Natural killer cell (primary cell): ENCODE measurements around the gene YWHAE. TPM values are rescaled to one million over a fixed set of nuclear protein-coding genes. Genes with fewer than 3 reads are reported as not detected.

Source experiments
- ATAC-seq, 3 donors: fragments of 150-1000 bp in 2 of 3; fragments of 200-7000 bp in 1 of 3; cut with Tn5 transposase; 1 replicate in 1 of 3; 2 replicates in 2 of 3; pipeline ENCODE4 v1.10.0; 2021; ENCODE audit warnings: mild to moderate bottlenecking in 2 of 3, moderate library complexity in 2 of 3
- DNase-seq, 2 donors: peaks; one replicate each; pipeline versions ENCODE4 v3.0.0 to v3.0.0-alpha.2; 2013 to 2021; ENCODE audit warnings: mixed read lengths in 1 of 2
- H3K27ac ChIP-seq: one replicate; pipeline ENCODE4 v1.5.1; 2013; ENCODE audit warnings: mild to moderate bottlenecking, low read length
- H3K27me3 ChIP-seq: one replicate; pipeline ENCODE4 v1.6.1; 2013; ENCODE audit warnings: low read length; ENCODE audit not compliant: control insufficient read depth, insufficient read depth
- H3K36me3 ChIP-seq: one replicate; pipeline ENCODE4 v1.6.1; 2013; ENCODE audit warnings: low read length; ENCODE audit not compliant: control insufficient read depth, insufficient read depth
- H3K4me1 ChIP-seq: one replicate; pipeline ENCODE4 v1.6.1; 2013; ENCODE audit warnings: low read length; ENCODE audit not compliant: control insufficient read depth, insufficient read depth
- H3K4me3 ChIP-seq: one replicate; pipeline ENCODE4 v1.5.1; 2013; ENCODE audit warnings: low read length
- H3K9me3 ChIP-seq: one replicate; pipeline ENCODE4 v1.6.1; 2013; ENCODE audit warnings: low read length; ENCODE audit not compliant: control insufficient read depth, insufficient read depth
- H3K27ac Mint-ChIP-seq, 2 donors: one replicate each; pipeline ENCODE4 v1.8.0; 2022; ENCODE audit warnings: mild to moderate bottlenecking in 2 of 2, mixed read lengths in 2 of 2, moderate library complexity in 1 of 2
- H3K27me3 Mint-ChIP-seq, 2 donors: one replicate each; pipeline ENCODE4 v1.8.0; 2022; ENCODE audit warnings: low read depth in 2 of 2, mixed read lengths in 2 of 2
- H3K36me3 Mint-ChIP-seq: one replicate; pipeline ENCODE4 v1.8.0; 2022; ENCODE audit warnings: mixed read lengths
- H3K4me1 Mint-ChIP-seq, 2 donors: one replicate each; pipeline ENCODE4 v1.8.0; 2022; ENCODE audit warnings: mixed read lengths in 2 of 2
- H3K4me3 Mint-ChIP-seq: one replicate; pipeline ENCODE4 v1.8.0; 2022; ENCODE audit warnings: mild to moderate bottlenecking, moderate library complexity, mixed read lengths
- H3K9me3 Mint-ChIP-seq, 2 donors: one replicate each; pipeline ENCODE4 v1.8.0; 2022; ENCODE audit warnings: mixed read lengths in 2 of 2
- CTCF ChIP-seq: fragments of 200-600 bp; IDR thresholded peaks from one replicate; pipeline ENCODE4 v1.8.0; 2022; ENCODE audit warnings: antibody characterized with exemption
- WGBS: methylation state at CpG from one replicate; pipeline ENCODE4 v1.1.7; 2013; ENCODE audit warnings: missing lambda C conversion rate; ENCODE audit not compliant: insufficient coverage; 5-methylcytosine and 5-hydroxymethylcytosine counted together
- intact Hi-C: fragments of 100-400 bp; cut with micrococcal nuclease; formaldehyde crosslinking; loops from one replicate; pipeline ENCODE4 v1.14.2; 2022
- total RNA-seq, 4 donors: library from RNA; stranded (reverse); fragments of 120-200 nt in 1 of 4; gene quantifications; one replicate each; pipeline versions ENCODE4 v1.2.3 to v1.2.4, GENCODE V29; 2013 to 2022

YWHAE gene
- total RNA-seq, 3 donors from 2014 or later (not counting 1 experiment from before 2014, with no cell fraction given), result 116 to 134 (median 132) TPM

DNA sequence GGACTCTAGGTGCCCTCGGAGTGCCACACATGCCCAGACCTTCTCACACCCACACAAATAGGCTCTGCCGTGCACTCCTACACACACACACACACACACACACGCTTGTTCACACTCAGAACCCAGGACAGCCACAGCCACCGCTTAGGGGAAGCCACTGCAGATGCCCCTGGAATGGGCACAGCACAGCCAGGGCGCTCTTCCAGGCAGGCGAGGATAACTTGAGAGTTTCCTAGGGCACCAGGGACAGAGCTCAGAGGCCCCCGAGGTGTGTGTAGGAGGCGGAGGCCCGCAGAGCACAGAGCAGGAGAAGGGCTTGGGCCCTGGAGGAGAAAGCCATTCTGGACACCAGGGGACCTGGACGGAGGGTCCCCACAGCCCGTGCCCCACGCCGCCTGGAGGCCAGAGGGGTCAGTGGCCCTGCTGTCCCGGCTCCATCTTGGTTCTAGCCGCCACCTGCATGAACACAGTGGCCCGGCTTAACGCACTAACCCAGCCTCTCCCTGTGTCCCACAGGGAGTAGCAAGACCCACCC lies 99.6 kb downstream of the YWHAE start:
- Histone ChIP-seq H3K4me3 (no peak overlapping the region), H3K9me3 (no peaks in the 10 kb centered on the region), H3K36me3 (no peaks in the 10 kb centered on the region), H3K27me3 (peaks cover 10% of the 10 kb centered on the region), H3K4me1 (peaks cover 31% of the 10 kb centered on the region), H3K27ac (no peak overlapping the region)
- WGBS, result 82% methylated on average over 17 of the region's 17 CpGs
- DNase-seq (no peak), ATAC-seq (no peak)
- peaks cover 0 to 9% of the 10 kb centered on the region in 2 donors for H3K27me3 Mint-ChIP-seq
- H3K9me3 Mint-ChIP-seq, result no peaks in the 10 kb centered on the region
- no peak for TF ChIP-seq CTCF
- no peak overlapping the region for H3K4me3 Mint-ChIP-seq
- intact Hi-C loops, result no loop called here
- H3K4me1 Mint-ChIP-seq, result peaks cover 7 to 40% of the 10 kb centered on the region in 2 donors
- no peaks in the 10 kb centered on the region for H3K36me3 Mint-ChIP-seq
- H3K27ac Mint-ChIP-seq, result no peak overlapping the region

DNA sequence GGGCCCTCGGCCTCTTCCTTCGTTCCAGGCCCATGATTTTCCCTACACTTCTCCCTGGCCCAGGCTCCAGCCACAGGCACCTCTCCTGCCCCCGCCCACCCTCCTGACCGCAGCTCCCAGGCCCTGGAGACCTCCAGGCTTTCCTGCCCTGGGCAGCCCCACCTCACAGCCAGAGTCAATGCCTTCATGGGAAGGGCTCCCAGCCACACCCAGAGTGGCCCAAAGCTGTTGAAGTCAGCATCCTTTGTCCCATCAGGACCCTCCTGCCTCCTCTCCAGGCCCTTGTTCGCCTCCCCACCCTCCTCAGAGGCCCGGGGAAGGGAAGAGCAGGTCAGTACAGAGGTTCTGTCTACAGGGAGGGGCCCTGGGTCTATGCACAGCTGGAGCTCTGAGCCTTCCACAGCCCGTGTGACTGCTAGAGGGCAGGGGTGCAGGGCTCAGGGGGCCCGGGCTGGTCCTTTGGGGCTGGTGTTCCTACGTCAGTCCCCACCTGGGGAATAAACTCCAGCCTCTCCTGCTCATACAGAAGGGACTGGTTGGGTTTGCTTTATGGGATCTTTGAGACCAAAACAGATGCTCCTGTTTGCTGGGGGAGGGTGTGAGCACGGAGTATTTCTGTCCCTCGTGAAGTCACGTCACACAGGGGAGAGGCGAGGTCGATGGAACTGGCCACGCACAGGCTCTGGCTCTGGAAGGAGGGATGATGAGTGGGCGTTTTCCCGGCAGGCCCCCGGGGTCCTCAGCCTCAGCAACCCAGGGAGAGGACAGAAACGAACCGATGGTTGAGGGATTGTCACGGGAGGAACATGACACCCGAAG lies 100.3 kb downstream of the YWHAE start:
- intact Hi-C loops, result loop anchor here (5.0 kb wide), 1 partner anchor 97 kb away; no protein-coding TSS in a partner anchor
- H3K9me3 Mint-ChIP-seq, result no peaks in the 10 kb centered on the region
- no peaks in the 10 kb centered on the region for H3K9me3 ChIP-seq
- peaks cover 37% of the 10 kb centered on the region for H3K4me1 ChIP-seq
- no peak for TF ChIP-seq CTCF
- no peak overlapping the region for H3K4me3 ChIP-seq
- peaks cover 12 to 47% of the 10 kb centered on the region in 2 donors for H3K4me1 Mint-ChIP-seq
- peaks cover 0 to 9% of the 10 kb centered on the region in 2 donors for H3K27me3 Mint-ChIP-seq
- no peaks in the 10 kb centered on the region for H3K36me3 Mint-ChIP-seq
- H3K36me3 ChIP-seq, result no peaks in the 10 kb centered on the region
- ATAC-seq (no peak), DNase-seq (no peak)
- peaks cover 10% of the 10 kb centered on the region for H3K27me3 ChIP-seq
- no peak overlapping the region for H3K4me3 Mint-ChIP-seq
- no peak overlapping the region for H3K27ac Mint-ChIP-seq
- WGBS, result 82% methylated on average over 22 of the region's 22 CpGs
- H3K27ac ChIP-seq, result no peak overlapping the region

DNA sequence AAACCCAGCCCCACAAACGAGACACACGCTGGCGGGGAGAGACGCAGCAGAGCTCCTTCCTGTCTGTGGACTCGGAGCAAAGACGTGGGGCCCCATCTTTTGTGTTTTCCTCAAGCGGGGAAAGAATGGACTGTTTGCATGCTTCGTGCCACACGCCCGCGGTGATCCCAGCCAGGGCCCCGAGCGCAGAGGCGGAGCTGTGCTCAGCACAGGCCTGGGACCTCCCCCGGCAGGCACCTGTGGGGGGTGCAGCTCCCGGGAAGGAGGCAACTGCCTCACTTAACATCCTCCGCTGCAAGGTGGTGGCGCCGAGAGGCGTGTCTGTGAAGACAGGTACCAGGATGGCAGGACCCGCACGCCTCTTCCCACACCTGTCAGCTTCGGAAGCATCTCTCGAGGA lies 101.4 kb downstream of the YWHAE start:
- H3K4me1 Mint-ChIP-seq, result peaks cover 23 to 59% of the 10 kb centered on the region in 2 donors
- H3K27ac Mint-ChIP-seq, result no peak overlapping the region
- H3K27ac ChIP-seq, result no peak overlapping the region
- ATAC-seq (no peak), DNase-seq (peak in 1 of 2 donors; percentile 67)
- 29% methylated on average over 24 of the region's 24 CpGs for WGBS
- H3K4me1 ChIP-seq, result peaks cover 49% of the 10 kb centered on the region
- H3K9me3 Mint-ChIP-seq, result no peaks in the 10 kb centered on the region
- no peaks in the 10 kb centered on the region for H3K36me3 ChIP-seq
- H3K4me3 Mint-ChIP-seq, result no peak overlapping the region
- H3K4me3 ChIP-seq, result no peak overlapping the region
- peaks cover 0 to 9% of the 10 kb centered on the region in 2 donors for H3K27me3 Mint-ChIP-seq
- TF ChIP-seq CTCF, result no peak
- H3K9me3 ChIP-seq, result no peaks in the 10 kb centered on the region
- peaks cover 10% of the 10 kb centered on the region for H3K27me3 ChIP-seq
- intact Hi-C loops, result loop anchor here (5.0 kb wide), 1 partner anchor 96 kb away; no protein-coding TSS in a partner anchor
- H3K36me3 Mint-ChIP-seq, result no peaks in the 10 kb centered on the region

Other genes with a start within 250 kb of the YWHAE start
- gene ABR, start 220.2 kb downstream of the YWHAE start, total RNA-seq, result 100 to 1,000 TPM; 155 to 215 (median 163) TPM
- not detected for gene BHLHA9, start 129.8 kb downstream of the YWHAE start, total RNA-seq
- under 1 TPM; 0.07 to 0.45 (median 0.43) TPM for gene TRARG1, start 120.6 kb downstream of the YWHAE start, total RNA-seq
- 10 to 100 TPM; 15.9 to 19.6 (median 16.7) TPM for gene CRK, start 56.0 kb upstream of the YWHAE start, total RNA-seq
- gene MYO1C, start 92.5 kb upstream of the YWHAE start, total RNA-seq, result 10 to 100 TPM in 2 of 3 donors, 1 to 10 TPM in 1; 4.0 to 39.6 (median 24.0) TPM
- gene INPP5K, start 116.4 kb upstream of the YWHAE start, total RNA-seq, result 100 to 1,000 TPM; 278 to 317 (median 292) TPM
- 10 to 100 TPM; 61.8 to 78.2 (median 73.6) TPM for gene PITPNA, start 162.6 kb upstream of the YWHAE start, total RNA-seq
- 10 to 100 TPM; 24.5 to 36.0 (median 30.3) TPM for gene SLC43A2, start 228.6 kb upstream of the YWHAE start, total RNA-seq
- 1 to 10 TPM in 2 of 3 donors, under 1 TPM in 1; 0.59 to 3.1 (median 1.0) TPM for gene SCARF1, start 245.5 kb upstream of the YWHAE start, total RNA-seq
- gene RILP, start 249.6 kb upstream of the YWHAE start, total RNA-seq, result 1 to 10 TPM; 2.3 to 5.1 (median 4.0) TPM